GM12872 (cell line): Measurements from ENCODE around the gene PPM1D.

Experiments used
- TF ChIP-seq, protein P1 (sequence below): IDR thresholded peaks from 3 replicates; pipeline ENCODE4 v1.5.1; 2011; ENCODE audit warnings: low read depth, mild to moderate bottlenecking, low read length, moderate library complexity; ENCODE audit not compliant: insufficient read depth

PPM1D gene

DNA sequence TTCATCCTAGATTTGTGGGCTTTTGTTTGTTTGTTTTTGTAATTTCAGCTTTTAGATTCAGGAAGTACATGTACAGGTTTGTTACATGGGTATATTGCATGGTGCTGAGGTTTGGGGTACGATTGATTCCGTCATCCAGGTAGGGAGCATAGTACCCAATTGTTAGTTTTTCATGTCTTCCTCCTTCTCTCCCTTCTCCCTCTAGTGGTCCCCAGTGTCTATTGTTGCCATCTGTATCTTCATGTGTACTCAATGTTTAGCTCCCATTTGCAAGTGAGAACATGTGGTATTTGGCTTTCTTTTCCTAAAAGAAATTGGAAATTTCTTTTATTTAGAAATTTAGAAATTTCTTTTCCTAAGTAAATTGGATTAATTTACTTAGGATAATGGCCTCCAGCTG, 40.5 kb downstream of the PPM1D start:
- TF ChIP-seq, protein P1, sequence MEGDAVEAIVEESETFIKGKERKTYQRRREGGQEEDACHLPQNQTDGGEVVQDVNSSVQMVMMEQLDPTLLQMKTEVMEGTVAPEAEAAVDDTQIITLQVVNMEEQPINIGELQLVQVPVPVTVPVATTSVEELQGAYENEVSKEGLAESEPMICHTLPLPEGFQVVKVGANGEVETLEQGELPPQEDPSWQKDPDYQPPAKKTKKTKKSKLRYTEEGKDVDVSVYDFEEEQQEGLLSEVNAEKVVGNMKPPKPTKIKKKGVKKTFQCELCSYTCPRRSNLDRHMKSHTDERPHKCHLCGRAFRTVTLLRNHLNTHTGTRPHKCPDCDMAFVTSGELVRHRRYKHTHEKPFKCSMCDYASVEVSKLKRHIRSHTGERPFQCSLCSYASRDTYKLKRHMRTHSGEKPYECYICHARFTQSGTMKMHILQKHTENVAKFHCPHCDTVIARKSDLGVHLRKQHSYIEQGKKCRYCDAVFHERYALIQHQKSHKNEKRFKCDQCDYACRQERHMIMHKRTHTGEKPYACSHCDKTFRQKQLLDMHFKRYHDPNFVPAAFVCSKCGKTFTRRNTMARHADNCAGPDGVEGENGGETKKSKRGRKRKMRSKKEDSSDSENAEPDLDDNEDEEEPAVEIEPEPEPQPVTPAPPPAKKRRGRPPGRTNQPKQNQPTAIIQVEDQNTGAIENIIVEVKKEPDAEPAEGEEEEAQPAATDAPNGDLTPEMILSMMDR = peak; percentile 56; the same call in 2 of the 3 replicates

DNA sequence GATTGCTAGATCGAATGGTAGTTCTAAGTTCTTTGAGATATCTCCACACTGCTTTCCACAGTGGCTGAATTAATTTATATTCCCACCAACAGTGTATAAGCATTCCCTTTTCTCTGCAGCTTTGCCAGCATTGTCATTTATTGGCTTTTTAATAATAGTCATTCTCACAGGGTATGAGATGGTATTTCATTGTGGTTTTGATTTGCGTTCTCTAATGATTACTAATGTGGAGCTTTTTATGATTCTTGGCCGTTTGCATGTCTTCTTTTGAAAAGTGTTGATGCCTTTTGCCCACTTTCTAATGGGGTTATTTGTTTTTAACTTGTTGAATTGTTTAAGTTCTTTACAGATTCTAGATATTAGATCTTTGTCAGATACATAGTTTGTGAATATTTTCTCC, 41.1 kb downstream of the PPM1D start:
- TF ChIP-seq, protein P1 = no peak

DNA sequence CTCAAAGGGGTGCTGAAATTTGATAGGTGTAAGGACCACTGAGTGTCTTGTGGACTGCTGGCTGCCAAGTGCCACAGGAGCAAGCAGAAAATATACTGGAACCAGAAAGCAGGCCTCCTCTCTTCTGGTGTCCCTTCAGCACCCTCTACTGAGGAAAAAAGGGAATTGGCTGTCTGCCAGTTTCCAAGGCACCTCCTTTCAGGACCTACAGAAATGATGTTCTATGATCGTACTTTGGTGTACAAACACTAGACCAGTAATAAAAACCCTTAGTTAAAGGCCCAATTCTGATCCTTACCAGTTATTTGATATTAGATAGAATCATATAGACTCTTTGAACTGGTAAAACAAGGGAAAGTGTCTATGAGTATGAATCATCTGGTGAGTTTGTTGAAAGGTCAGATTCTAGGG, 41.8 kb downstream of the PPM1D start:
- TF ChIP-seq, protein P1 = peak; percentile 62

DNA sequence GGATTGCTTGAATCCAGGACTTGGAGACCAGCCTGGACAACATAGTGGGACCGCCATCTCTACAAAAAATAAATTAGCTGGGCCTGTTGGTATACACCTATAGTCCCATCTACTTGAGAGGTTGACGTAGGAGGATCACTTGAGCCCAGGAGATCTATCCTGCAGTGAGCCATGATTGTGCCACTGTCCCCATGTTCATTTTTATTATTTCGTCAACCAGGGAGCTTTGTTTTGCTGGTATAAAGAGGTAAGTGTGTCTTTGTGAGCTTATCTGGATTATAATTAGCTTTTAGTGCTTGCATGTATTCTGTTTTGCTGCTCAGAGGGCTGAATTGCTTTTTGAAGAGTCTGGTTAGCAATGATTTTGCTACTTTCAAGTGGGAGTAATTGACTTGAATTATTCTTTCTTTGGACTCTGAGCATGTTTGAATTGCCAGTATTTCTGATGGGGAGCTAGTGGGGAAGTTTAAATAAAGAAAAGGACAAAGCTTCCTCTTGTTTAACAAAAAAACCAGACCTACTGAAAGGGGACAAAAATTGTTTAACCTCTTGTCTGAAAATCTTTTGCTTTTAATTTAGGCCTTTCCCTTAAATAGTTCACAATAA, 46.0 kb downstream of the PPM1D start:
- TF ChIP-seq, protein P1 = no peak

DNA sequence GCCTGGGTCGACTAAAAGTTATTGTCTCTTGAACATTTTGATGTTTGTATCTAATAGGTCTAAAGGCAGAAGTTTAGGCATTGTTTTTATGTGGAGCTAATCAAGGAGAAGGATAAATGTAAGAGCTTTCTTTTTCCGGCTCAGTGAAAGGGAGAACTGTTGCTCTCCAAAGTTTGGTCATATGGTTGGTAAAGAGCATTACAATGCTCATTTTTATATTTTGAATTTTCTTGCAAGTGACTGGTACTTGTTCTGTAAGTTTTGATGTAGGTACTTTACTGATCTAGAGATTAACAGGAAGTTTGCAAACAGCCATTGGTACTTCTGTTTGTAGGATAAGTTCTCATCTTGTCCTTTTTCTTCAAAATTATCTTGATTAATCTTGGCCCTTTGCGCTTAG, 46.7 kb downstream of the PPM1D start:
- TF ChIP-seq, protein P1 = no peak

DNA sequence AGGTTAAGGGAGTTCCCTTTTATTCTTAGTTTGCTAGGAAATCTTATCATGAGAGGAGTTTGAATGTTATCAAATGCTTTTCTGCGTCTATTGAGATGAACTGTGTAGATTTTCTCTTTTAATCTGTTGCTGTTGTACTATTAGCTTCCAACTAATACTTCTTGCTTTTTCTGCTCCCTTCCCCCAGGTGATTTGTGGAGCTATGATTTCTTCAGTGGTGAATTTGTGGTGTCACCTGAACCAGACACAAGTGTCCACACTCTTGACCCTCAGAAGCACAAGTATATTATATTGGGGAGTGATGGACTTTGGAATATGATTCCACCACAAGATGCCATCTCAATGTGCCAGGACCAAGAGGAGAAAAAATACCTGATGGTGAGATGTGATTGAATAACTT, 47.7 kb downstream of the PPM1D start:
- TF ChIP-seq, protein P1 = no peak

DNA sequence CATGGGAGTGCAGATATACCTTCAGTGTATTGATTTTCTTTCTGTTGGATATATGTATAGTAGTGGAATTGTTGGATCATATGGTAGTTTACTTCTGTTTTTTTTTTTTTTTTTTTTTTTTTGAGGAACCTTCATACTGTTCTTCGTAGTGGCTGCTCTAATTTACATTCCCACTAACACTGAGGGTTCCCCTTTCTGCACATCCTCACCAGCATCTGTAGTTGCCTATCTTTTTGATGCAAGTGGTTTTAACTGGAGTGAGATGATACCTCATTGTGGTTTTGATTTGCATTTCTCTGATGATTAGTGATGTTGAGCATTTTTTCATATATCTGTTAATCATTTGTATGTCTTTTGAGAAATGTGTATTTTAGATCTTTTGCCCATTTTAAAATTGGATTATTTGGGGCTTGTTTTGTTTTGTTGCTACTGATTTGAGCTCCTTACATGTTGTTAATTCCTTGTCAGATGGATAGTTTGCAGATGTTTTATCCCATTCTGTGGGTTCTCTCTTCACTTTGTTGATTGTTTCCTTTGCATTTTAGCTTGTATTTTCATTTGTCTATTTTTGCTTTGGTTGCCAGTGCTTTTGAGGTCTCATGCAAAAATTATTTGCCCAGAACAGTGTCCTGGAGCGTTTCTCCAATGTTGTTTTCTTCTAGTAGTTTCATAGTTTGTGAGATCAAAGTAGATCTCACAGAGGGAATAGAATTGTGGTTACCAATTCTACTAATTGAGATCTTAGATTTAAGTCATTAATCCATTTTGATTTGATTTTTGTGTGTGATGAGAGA, 52.7 kb downstream of the PPM1D start:
- TF ChIP-seq, protein P1 = no peak
